Panc1 (cell line): ENCODE data around the gene ITGB6. TPM values are rescaled to one million over a fixed set of nuclear protein-coding genes. Genes with fewer than 3 reads are reported as not detected.

Experiments used
- ATAC-seq: fragments of 200-7000 bp; cut with Tn5 transposase; 2 replicates; pipeline ENCODE4 v1.9.1; 2020; ENCODE audit warnings: mild to moderate bottlenecking, moderate library complexity
- BruUV-seq: library from RNA; stranded (reverse); fragments of 400-500 nt; replicated peaks from 2 replicates; lab custom pipeline; 2021; lab: Mats Ljungman, UMichigan
- CTCF ChIA-PET: fragments of 300-600 bp; sonication (Branson Sonifier 250); formaldehyde crosslinking; loops from one replicate; lab custom pipeline; 2022; ENCODE audit warnings: antibody characterized with exemption; lab: Charles Lee
- POLR2A ChIA-PET: fragments of 300-600 bp; sonication (Branson Sonifier 250); formaldehyde crosslinking; loops from one replicate; lab custom pipeline; 2022; ENCODE audit warnings: antibody characterized with exemption; lab: Charles Lee
- DNase-seq: peaks from one replicate; pipeline ENCODE4 v3.0.0-alpha.2; 2010; ENCODE audit warnings: low read depth, low spot score
- H3K27ac ChIP-seq: 2 replicates; pipeline ENCODE4 v1.5.1; 2011; ENCODE audit warnings: mild to moderate bottlenecking, low read length, inconsistent platforms
- H3K27me3 ChIP-seq: fragments of 200-500 bp; sonication (Bioruptor generic); 2 replicates; pipeline ENCODE4 v1.6.0; 2014; ENCODE audit warnings: low read length, inconsistent platforms; ENCODE audit not compliant: control insufficient read depth, insufficient read depth
- H3K36me3 ChIP-seq: fragments of 200-500 bp; sonication (Bioruptor generic); 2 replicates; pipeline ENCODE4 v1.5.1; 2014; ENCODE audit warnings: inconsistent platforms, mild to moderate bottlenecking, low read length, moderate library complexity; ENCODE audit not compliant: control insufficient read depth, insufficient read depth
- H3K4me1 ChIP-seq: 2 replicates; pipeline ENCODE4 v1.5.1; 2011; ENCODE audit warnings: inconsistent platforms, mild to moderate bottlenecking, low read length, moderate library complexity; ENCODE audit not compliant: control insufficient read depth, insufficient read depth
- H3K4me3 ChIP-seq, 2 experiments: 2 replicates each; pipeline ENCODE4 v1.5.1; 2011 to 2012; ENCODE audit warnings: low read depth in 2 of 2, low read length in 2 of 2, mild to moderate bottlenecking in 2 of 2, inconsistent platforms in 1 of 2, moderate library complexity in 1 of 2
- H3K9me3 ChIP-seq: fragments of 200-500 bp; sonication (Bioruptor generic); 2 replicates; pipeline ENCODE4 v1.5.1; 2014; ENCODE audit warnings: low read depth, mild to moderate bottlenecking, inconsistent platforms, low read length, moderate library complexity; ENCODE audit not compliant: control insufficient read depth, insufficient read depth
- POLR2AphosphoS5 ChIP-seq: IDR thresholded peaks from 2 replicates; pipeline ENCODE4 v1.6.1; 2012; ENCODE audit warnings: mild to moderate bottlenecking, low read depth, low read length, moderate library complexity
- SIN3A ChIP-seq: IDR thresholded peaks from 2 replicates; pipeline ENCODE4 v1.6.1; 2012; ENCODE audit warnings: low read depth, mild to moderate bottlenecking, low read length, moderate library complexity, borderline replicate concordance; ENCODE audit not compliant: insufficient read depth
- TCF7L2 ChIP-seq: IDR thresholded peaks from 2 replicates; pipeline ENCODE4 v1.6.1; 2011; ENCODE audit warnings: mild to moderate bottlenecking, low read depth, low read length, inconsistent platforms
- in situ Hi-C: cut with HindIII; loops from 2 replicates; pipeline ENCODE4 v1.10.0; 2016; ENCODE audit warnings: low sequenced_read_pairs, low pct_unique_long_range_greater_than_20kb
- intact Hi-C: fragments of 100-400 bp; cut with micrococcal nuclease; formaldehyde crosslinking; loops from one replicate; pipeline ENCODE4 v1.10.0; 2022; ENCODE audit not compliant: unreplicated experiment
- total RNA-seq: library from RNA; stranded (reverse); gene quantifications from one replicate; pipeline ENCODE4 v1.2.1, GENCODE V29; 2021; ENCODE audit not compliant: unreplicated experiment
- TF ChIP-seq, protein P1 (sequence below), 2 experiments: IDR thresholded peaks; 2 replicates each; pipeline ENCODE4 v1.6.1; 2011 to 2012; ENCODE audit warnings: low read depth in 2 of 2, control low read depth in 1 of 2, low read length in 1 of 2, mild to moderate bottlenecking in 1 of 2, moderate library complexity in 1 of 2; ENCODE audit not compliant: insufficient read depth in 1 of 2
- TF ChIP-seq, protein P2 (sequence below): fragments of 450-650 bp; IDR thresholded peaks from 2 replicates; pipeline ENCODE4 v1.5.1; 2017; ENCODE audit warnings: mild to moderate bottlenecking

The ITGB6 gene
- total RNA-seq, 1 experiment from 2014 or later: 0.08 TPM

DNA sequence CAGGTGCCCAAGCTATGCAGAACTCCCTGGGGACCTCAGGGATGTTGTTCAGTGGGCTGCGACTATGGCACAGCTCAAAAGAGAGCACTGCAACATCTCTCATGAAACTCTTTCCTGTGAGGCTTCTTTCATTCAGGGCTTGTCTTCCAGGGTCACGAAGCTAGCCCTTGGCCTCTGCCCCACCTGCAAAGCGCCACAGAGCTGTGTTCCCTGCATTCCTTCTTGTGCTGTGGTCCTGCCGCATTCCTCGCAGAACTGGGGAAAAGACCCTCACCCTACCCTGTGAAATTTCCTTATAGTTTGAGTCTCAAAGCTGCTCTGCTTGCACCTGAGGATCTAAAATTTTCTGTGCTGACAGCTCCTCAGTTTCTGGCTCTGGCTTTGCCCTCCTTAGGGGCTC is 26.3 kb upstream of the ITGB6 start:
- BruUV-seq: no TSS peak
- no peaks in the 10 kb centered on the region for H3K27me3 ChIP-seq
- no peak for TF ChIP-seq TCF7L2
- TF ChIP-seq, protein P1, sequence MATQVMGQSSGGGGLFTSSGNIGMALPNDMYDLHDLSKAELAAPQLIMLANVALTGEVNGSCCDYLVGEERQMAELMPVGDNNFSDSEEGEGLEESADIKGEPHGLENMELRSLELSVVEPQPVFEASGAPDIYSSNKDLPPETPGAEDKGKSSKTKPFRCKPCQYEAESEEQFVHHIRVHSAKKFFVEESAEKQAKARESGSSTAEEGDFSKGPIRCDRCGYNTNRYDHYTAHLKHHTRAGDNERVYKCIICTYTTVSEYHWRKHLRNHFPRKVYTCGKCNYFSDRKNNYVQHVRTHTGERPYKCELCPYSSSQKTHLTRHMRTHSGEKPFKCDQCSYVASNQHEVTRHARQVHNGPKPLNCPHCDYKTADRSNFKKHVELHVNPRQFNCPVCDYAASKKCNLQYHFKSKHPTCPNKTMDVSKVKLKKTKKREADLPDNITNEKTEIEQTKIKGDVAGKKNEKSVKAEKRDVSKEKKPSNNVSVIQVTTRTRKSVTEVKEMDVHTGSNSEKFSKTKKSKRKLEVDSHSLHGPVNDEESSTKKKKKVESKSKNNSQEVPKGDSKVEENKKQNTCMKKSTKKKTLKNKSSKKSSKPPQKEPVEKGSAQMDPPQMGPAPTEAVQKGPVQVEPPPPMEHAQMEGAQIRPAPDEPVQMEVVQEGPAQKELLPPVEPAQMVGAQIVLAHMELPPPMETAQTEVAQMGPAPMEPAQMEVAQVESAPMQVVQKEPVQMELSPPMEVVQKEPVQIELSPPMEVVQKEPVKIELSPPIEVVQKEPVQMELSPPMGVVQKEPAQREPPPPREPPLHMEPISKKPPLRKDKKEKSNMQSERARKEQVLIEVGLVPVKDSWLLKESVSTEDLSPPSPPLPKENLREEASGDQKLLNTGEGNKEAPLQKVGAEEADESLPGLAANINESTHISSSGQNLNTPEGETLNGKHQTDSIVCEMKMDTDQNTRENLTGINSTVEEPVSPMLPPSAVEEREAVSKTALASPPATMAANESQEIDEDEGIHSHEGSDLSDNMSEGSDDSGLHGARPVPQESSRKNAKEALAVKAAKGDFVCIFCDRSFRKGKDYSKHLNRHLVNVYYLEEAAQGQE (IDR thresholded peaks at IDR 0.05; ENCODE audit: insufficient read depth in 1 of 2, low read depth in 2 of 2, low read length in 1 of 2): no peak
- TF ChIP-seq POLR2AphosphoS5: no peak
- TF ChIP-seq, protein P2, sequence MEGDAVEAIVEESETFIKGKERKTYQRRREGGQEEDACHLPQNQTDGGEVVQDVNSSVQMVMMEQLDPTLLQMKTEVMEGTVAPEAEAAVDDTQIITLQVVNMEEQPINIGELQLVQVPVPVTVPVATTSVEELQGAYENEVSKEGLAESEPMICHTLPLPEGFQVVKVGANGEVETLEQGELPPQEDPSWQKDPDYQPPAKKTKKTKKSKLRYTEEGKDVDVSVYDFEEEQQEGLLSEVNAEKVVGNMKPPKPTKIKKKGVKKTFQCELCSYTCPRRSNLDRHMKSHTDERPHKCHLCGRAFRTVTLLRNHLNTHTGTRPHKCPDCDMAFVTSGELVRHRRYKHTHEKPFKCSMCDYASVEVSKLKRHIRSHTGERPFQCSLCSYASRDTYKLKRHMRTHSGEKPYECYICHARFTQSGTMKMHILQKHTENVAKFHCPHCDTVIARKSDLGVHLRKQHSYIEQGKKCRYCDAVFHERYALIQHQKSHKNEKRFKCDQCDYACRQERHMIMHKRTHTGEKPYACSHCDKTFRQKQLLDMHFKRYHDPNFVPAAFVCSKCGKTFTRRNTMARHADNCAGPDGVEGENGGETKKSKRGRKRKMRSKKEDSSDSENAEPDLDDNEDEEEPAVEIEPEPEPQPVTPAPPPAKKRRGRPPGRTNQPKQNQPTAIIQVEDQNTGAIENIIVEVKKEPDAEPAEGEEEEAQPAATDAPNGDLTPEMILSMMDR: no peak
- no peak for TF ChIP-seq SIN3A

DNA sequence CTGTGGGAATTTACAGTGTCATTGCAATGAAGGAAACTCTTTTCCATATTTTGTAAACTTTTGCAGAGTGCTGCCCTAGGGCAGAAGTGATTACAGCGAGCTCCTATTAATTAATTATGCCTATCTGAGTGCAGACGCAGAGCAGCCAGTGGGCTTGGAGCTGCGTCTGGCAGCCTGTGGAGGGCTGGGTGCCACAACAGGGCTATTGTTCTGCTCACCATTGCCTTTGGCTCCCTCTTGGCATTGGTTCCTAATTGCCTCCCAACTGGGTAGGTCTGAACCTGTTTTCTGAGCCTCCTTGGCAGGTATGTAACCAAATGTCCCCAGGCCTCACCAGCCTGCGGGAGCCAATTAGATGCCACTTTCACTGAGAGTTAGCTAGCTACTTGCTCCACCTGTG is 25.6 kb upstream of the ITGB6 start:
- peak overlapping the region; percentile 83 for H3K27ac ChIP-seq
- in situ Hi-C loops (no loop called here), intact Hi-C loops (no loop called here)
- BruUV-seq: no TSS peak
- POLR2A ChIA-PET: interaction anchor here (0.5 to 0.6 kb wide), 2 partner anchors 18 to 45 kb away, joined by 3 read pairs; no protein-coding TSS in a partner anchor
- H3K27me3 ChIP-seq: no peaks in the 10 kb centered on the region
- DNase-seq (no peak), ATAC-seq (no peak)
- CTCF ChIA-PET: no interaction called here
- TF ChIP-seq, protein P2: no peak
- TF ChIP-seq POLR2AphosphoS5: no peak
- H3K9me3 ChIP-seq: no peaks in the 10 kb centered on the region
- no peak overlapping the region for H3K4me3 ChIP-seq
- H3K4me1 ChIP-seq: peaks cover 89% of the 10 kb centered on the region
- H3K36me3 ChIP-seq: no peaks in the 10 kb centered on the region

More for the DNA sequence above, 26.3 kb upstream of the ITGB6 start:
- in situ Hi-C loops: no loop called here
- no peak for DNase-seq
- ChIA-PET POLR2A (no interaction called here), CTCF (no interaction called here)
- Histone ChIP-seq H3K4me1 (peaks cover 83% of the 10 kb centered on the region), H3K9me3 (no peaks in the 10 kb centered on the region), H3K4me3 (no peak overlapping the region), H3K27ac (peak overlapping the region; percentile 83), H3K36me3 (no peaks in the 10 kb centered on the region)
- no peak for ATAC-seq
- intact Hi-C loops: no loop called here
